ENCODE data around the gene CNOT6L.
"Not testable (repeated sequence)": the region's sequence is repeated elsewhere in the genome, so short reads cannot be mapped to it uniquely, and the experiment has no call there.

The CNOT6L gene

GRCh38 chr4:77777135-77777807 lies 41.9 kb downstream of the CNOT6L start:
- DNase-seq, result peak; percentile 57 to 74

- no peak for DNase-seq
Observed at GRCh38 chr4:77776182-77777134, 42.7 kb downstream of the CNOT6L start.

GRCh38 chr4:77773101-77773500 lies 46.1 kb downstream of the CNOT6L start:
- DNase-seq, result peak in 1 of 2 experiments; percentile 2

- no peak for DNase-seq
Observed at GRCh38 chr4:77771566-77771965, 47.6 kb downstream of the CNOT6L start.

- no peak for DNase-seq
Observed at GRCh38 chr4:77765720-77766119, 53.4 kb downstream of the CNOT6L start.

- no peak for DNase-seq
Observed at GRCh38 chr4:77762531-77762930, 56.6 kb downstream of the CNOT6L start.

GRCh38 chr4:77761595-77761994 lies 57.6 kb downstream of the CNOT6L start:
- DNase-seq, result no peak

GRCh38 chr4:77758804-77759203 lies 60.4 kb downstream of the CNOT6L start:
- DNase-seq, result no peak

- DNase-seq, result no peak
Observed at GRCh38 chr4:77751764-77752163, 67.4 kb downstream of the CNOT6L start.

GRCh38 chr4:77745792-77746191 lies 73.4 kb downstream of the CNOT6L start:
- no peak for DNase-seq

- DNase-seq, result no peak
Observed at GRCh38 chr4:77742054-77742453, 77.1 kb downstream of the CNOT6L start.

GRCh38 chr4:77740480-77740879 lies 78.7 kb downstream of the CNOT6L start:
- DNase-seq, result no peak

- peak; percentile 76 to 79 for DNase-seq
Observed at GRCh38 chr4:77734928-77735327, 84.2 kb downstream of the CNOT6L start.

- DNase-seq, result no peak
Observed at GRCh38 chr4:77731656-77732055, 87.5 kb downstream of the CNOT6L start.

GRCh38 chr4:77728420-77728819 lies 90.7 kb downstream of the CNOT6L start:
- DNase-seq, result no peak

- no peak for DNase-seq
Observed at GRCh38 chr4:77721073-77721472, 98.1 kb downstream of the CNOT6L start.

GRCh38 chr4:77718500-77718899 lies 100.7 kb downstream of the CNOT6L start:
- not testable (repeated sequence) for DNase-seq

- no peak for DNase-seq
Observed at GRCh38 chr4:77715414-77716290, 103.5 kb downstream of the CNOT6L start.

- no peak for DNase-seq
Observed at GRCh38 chr4:77714514-77714913, 104.7 kb downstream of the CNOT6L start.

GRCh38 chr4:77713884-77714283 lies 105.3 kb downstream of the CNOT6L start:
- DNase-seq, result no peak

- DNase-seq, result no peak
Observed at GRCh38 chr4:77712675-77713074, 106.5 kb downstream of the CNOT6L start.

GRCh38 chr4:77711469-77711868 lies 107.7 kb downstream of the CNOT6L start:
- no peak for DNase-seq

- no peak for DNase-seq
Observed at GRCh38 chr4:77710684-77711083, 108.5 kb downstream of the CNOT6L start.
